ENCODE data around the gene PRXL2C.

GRCh38 chr9:96620181-96620514 is 35.0 kb downstream of the PRXL2C start:
- TF ChIP-seq CTCF (conservative IDR thresholded peaks at IDR 0.05) (no peak), ZFX (IDR thresholded peaks at IDR 0.05) (no peak)
